Measurements from ENCODE around the gene CTRL.

Gene CTRL

GRCh38 chr16:67885976-67886375 lies 45.7 kb downstream of the CTRL start:
- DNase-seq, result no peak

GRCh38 chr16:67885545-67885944 lies 46.1 kb downstream of the CTRL start:
- DNase-seq, result no peak

- no peak for DNase-seq
Observed at GRCh38 chr16:67884684-67885083, 47.0 kb downstream of the CTRL start, which contains the start of gene NRN1L. NRN1L (plus strand) TSS chr16:67884885; CDS start chr16:67884904, 19 bp downstream.

GRCh38 chr16:67883872-67884261 lies 47.8 kb downstream of the CTRL start:
- peak; percentile 88 for DNase-seq

GRCh38 chr16:67883146-67883871 lies 48.4 kb downstream of the CTRL start:
- DNase-seq, result no peak

- DNase-seq, result no peak
Observed at GRCh38 chr16:67882374-67883145, 49.1 kb downstream of the CTRL start.

- no peak for DNase-seq
Observed at GRCh38 chr16:67881621-67882161, 50.0 kb downstream of the CTRL start.

- no peak for DNase-seq
Observed at GRCh38 chr16:67880584-67880983, 51.1 kb downstream of the CTRL start.

GRCh38 chr16:67879936-67880335 lies 51.7 kb downstream of the CTRL start:
- DNase-seq, result no peak
